Urothelium cell line (cell line): ENCODE measurements around the gene PPM1A.

Experiments used
- DNase-seq: peaks from one replicate; pipeline ENCODE4 v3.0.0; 2011; ENCODE audit warnings: low spot score, mixed read lengths
- FAIRE-seq: peaks from 2 replicates; lab custom pipeline; 2011; peaks lifted over from hg19 to GRCh38; lab: Jason Lieb, UNC

Gene PPM1A

GRCh38 chr14:60257865-60258264, 8.8 kb downstream of the PPM1A start:
- FAIRE-seq, result no peak
- DNase-seq, result no peak

- peak; percentile 20 for FAIRE-seq
- DNase-seq, result no peak
Measured at GRCh38 chr14:60265163-60265562, 16.1 kb downstream of the PPM1A start.

GRCh38 chr14:60266021-60266937, 17.3 kb downstream of the PPM1A start:
- no peak for FAIRE-seq
- peak; percentile 66 for DNase-seq

- peak; percentile 7 for DNase-seq
- peak; percentile 79 for FAIRE-seq
Measured at GRCh38 chr14:60272177-60272576, 23.2 kb downstream of the PPM1A start.

GRCh38 chr14:60273956-60274355, 24.9 kb downstream of the PPM1A start:
- FAIRE-seq, result peak; percentile 40
- DNase-seq, result no peak

GRCh38 chr14:60274448-60274847, 25.4 kb downstream of the PPM1A start:
- DNase-seq (no peak), FAIRE-seq (no peak)

- FAIRE-seq, result peak; percentile 13
- no peak for DNase-seq
Measured at GRCh38 chr14:60275932-60276331, 26.9 kb downstream of the PPM1A start.

- DNase-seq (no peak), FAIRE-seq (no peak)
Measured at GRCh38 chr14:60276347-60276746, 27.3 kb downstream of the PPM1A start.

- DNase-seq (no peak), FAIRE-seq (peak; percentile 40)
Measured at GRCh38 chr14:60277605-60278190, 28.7 kb downstream of the PPM1A start.

GRCh38 chr14:60278350-60278749, 29.3 kb downstream of the PPM1A start:
- FAIRE-seq (no peak), DNase-seq (no peak)

GRCh38 chr14:60287452-60287851, 38.4 kb downstream of the PPM1A start:
- FAIRE-seq, result no peak

GRCh38 chr14:60288279-60288678, 39.3 kb downstream of the PPM1A start:
- DNase-seq (no peak), FAIRE-seq (no peak)

More at GRCh38 chr14:60287452-60287851, 38.4 kb downstream of the PPM1A start:
- no peak for DNase-seq

GRCh38 chr14:60294411-60295069, 45.5 kb downstream of the PPM1A start:
- FAIRE-seq, result no peak
- no peak for DNase-seq

- DNase-seq, result no peak
- no peak for FAIRE-seq
Measured at GRCh38 chr14:60300019-60300418, 51.0 kb downstream of the PPM1A start.

- FAIRE-seq, result peak; percentile 90
Measured at GRCh38 chr14:60301685-60302084, 52.7 kb downstream of the PPM1A start.

GRCh38 chr14:60302663-60303062, 53.6 kb downstream of the PPM1A start:
- DNase-seq (no peak), FAIRE-seq (peak; percentile 17)

More at GRCh38 chr14:60301685-60302084, 52.7 kb downstream of the PPM1A start:
- no peak for DNase-seq

- FAIRE-seq (peak; percentile 59), DNase-seq (no peak)
Measured at GRCh38 chr14:60303745-60304144, 54.7 kb downstream of the PPM1A start.

GRCh38 chr14:60304509-60304908, 55.5 kb downstream of the PPM1A start:
- DNase-seq (no peak), FAIRE-seq (peak; percentile 37)

GRCh38 chr14:60309867-60310552, 61.0 kb downstream of the PPM1A start:
- DNase-seq (no peak), FAIRE-seq (peak; percentile 83)

GRCh38 chr14:60311417-60311816, 62.4 kb downstream of the PPM1A start:
- FAIRE-seq (no peak), DNase-seq (no peak)

GRCh38 chr14:60313093-60313492, 64.1 kb downstream of the PPM1A start:
- FAIRE-seq, result no peak
- DNase-seq, result no peak
